H9 (cell line): ENCODE measurements around the gene LMBR1. TPM values are rescaled to one million over a fixed set of nuclear protein-coding genes. Genes with fewer than 3 reads are reported as not detected.

Experiments
- DNase-seq: peaks from one replicate; pipeline ENCODE4 v3.0.0-alpha.2; 2017
- H2AFZ ChIP-seq: one replicate; pipeline ENCODE4 v1.6.1; 2013; ENCODE audit warnings: mild to moderate bottlenecking, low read length, control low read depth, moderate library complexity
- H2AK5ac ChIP-seq: 2 replicates; pipeline ENCODE4 v1.6.1; 2013; ENCODE audit warnings: low read length, control low read depth, mixed read lengths; ENCODE audit not compliant: insufficient read length
- H2BK120ac ChIP-seq: one replicate; pipeline ENCODE4 v1.6.1; 2013; ENCODE audit warnings: low read depth, mild to moderate bottlenecking, low read length, control low read depth, inconsistent platforms; ENCODE audit not compliant: poor library complexity, severe bottlenecking
- H2BK12ac ChIP-seq: 2 replicates; pipeline ENCODE4 v1.6.1; 2013; ENCODE audit warnings: low read length, control low read depth, mixed read lengths, low read depth; ENCODE audit not compliant: insufficient read length
- H2BK15ac ChIP-seq: 2 replicates; pipeline ENCODE4 v1.6.1; 2013; ENCODE audit warnings: low read depth, low read length, control low read depth
- H2BK20ac ChIP-seq: one replicate; pipeline ENCODE4 v1.6.1; 2013; ENCODE audit warnings: low read depth, mild to moderate bottlenecking, low read length, control low read depth, inconsistent platforms; ENCODE audit not compliant: poor library complexity, severe bottlenecking
- H2BK5ac ChIP-seq: 2 replicates; pipeline ENCODE4 v1.6.1; 2013; ENCODE audit warnings: low read length, control low read depth, mixed read lengths; ENCODE audit not compliant: insufficient read length
- H3K14ac ChIP-seq: 2 replicates; pipeline ENCODE4 v1.6.1; 2013; ENCODE audit warnings: low read length, control low read depth; ENCODE audit not compliant: insufficient read depth
- H3K18ac ChIP-seq: 2 replicates; pipeline ENCODE4 v1.6.1; 2013; ENCODE audit warnings: low read depth, mild to moderate bottlenecking, mixed read lengths, low read length, control low read depth; ENCODE audit not compliant: insufficient read length
- H3K23ac ChIP-seq: 2 replicates; pipeline ENCODE4 v1.6.1; 2013; ENCODE audit warnings: low read length, control low read depth, mixed read lengths, low read depth; ENCODE audit not compliant: insufficient read length
- H3K23me2 ChIP-seq: 2 replicates; pipeline ENCODE4 v1.6.1; 2013; ENCODE audit warnings: low read depth, mild to moderate bottlenecking, mixed read lengths, low read length, control low read depth; ENCODE audit not compliant: insufficient read length, poor library complexity, severe bottlenecking
- H3K27ac ChIP-seq: 2 replicates; pipeline ENCODE4 v1.5.1; 2013; ENCODE audit warnings: low read length, control low read depth, mixed read lengths, low read depth; ENCODE audit not compliant: insufficient read length
- H3K27me3 ChIP-seq: 2 replicates; pipeline ENCODE4 v1.6.1; 2013; ENCODE audit warnings: low read length, control low read depth, inconsistent platforms; ENCODE audit not compliant: insufficient read depth
- H3K4ac ChIP-seq: 2 replicates; pipeline ENCODE4 v1.6.1; 2013; ENCODE audit warnings: low read depth, mild to moderate bottlenecking, control low read depth, inconsistent platforms, low read length, moderate library complexity
- H3K4me1 ChIP-seq: 2 replicates; pipeline ENCODE4 v1.6.1; 2013; ENCODE audit warnings: low read length, control low read depth, inconsistent platforms; ENCODE audit not compliant: insufficient read depth
- H3K4me2 ChIP-seq: 2 replicates; pipeline ENCODE4 v1.6.1; 2013; ENCODE audit warnings: low read length, control low read depth, mixed read lengths; ENCODE audit not compliant: insufficient read length, insufficient read depth
- H3K56ac ChIP-seq: 2 replicates; pipeline ENCODE4 v1.6.1; 2013; ENCODE audit warnings: low read depth, mild to moderate bottlenecking, mixed read lengths, low read length, control low read depth; ENCODE audit not compliant: insufficient read length
- H3K79me1 ChIP-seq: 2 replicates; pipeline ENCODE4 v1.6.1; 2013; ENCODE audit warnings: low read depth, mild to moderate bottlenecking, moderate library complexity, low read length, control low read depth, inconsistent platforms; ENCODE audit not compliant: insufficient read depth, poor library complexity, severe bottlenecking
- H3K79me2 ChIP-seq: 2 replicates; pipeline ENCODE4 v1.6.1; 2013; ENCODE audit warnings: low read length, control low read depth, inconsistent platforms; ENCODE audit not compliant: insufficient read depth
- H3K9ac ChIP-seq: 2 replicates; pipeline ENCODE4 v1.6.1; 2013; ENCODE audit warnings: low read length, control low read depth, mixed read lengths; ENCODE audit not compliant: insufficient read length; ENCODE audit errors: extremely low read depth
- H3K9me3 ChIP-seq: one replicate; pipeline ENCODE4 v1.6.1; 2013; ENCODE audit warnings: low read depth, low read length, inconsistent platforms; ENCODE audit not compliant: control insufficient read depth
- H3T11ph ChIP-seq: one replicate; pipeline ENCODE4 v1.6.1; 2013; ENCODE audit warnings: mild to moderate bottlenecking, low read length, control low read depth, inconsistent platforms
- H4K20me1 ChIP-seq: one replicate; pipeline ENCODE4 v1.6.1; 2013; ENCODE audit not compliant: control insufficient read depth, insufficient read length, insufficient read depth
- H4K5ac ChIP-seq: 2 replicates; pipeline ENCODE4 v1.6.1; 2013; ENCODE audit warnings: low read depth, mild to moderate bottlenecking, mixed read lengths, low read length, control low read depth; ENCODE audit not compliant: insufficient read length
- H4K8ac ChIP-seq: replicated peaks from 2 replicates; pipeline ENCODE4 v1.6.1; 2013; ENCODE audit warnings: low read length, control low read depth, mixed read lengths, low read depth; ENCODE audit not compliant: insufficient read length
- H4K91ac ChIP-seq: 2 replicates; pipeline ENCODE4 v1.6.1; 2013; ENCODE audit warnings: low read depth, mild to moderate bottlenecking, moderate library complexity, mixed read lengths, low read length, control low read depth; ENCODE audit not compliant: insufficient read length
- H3K27ac Mint-ChIP-seq, 3 experiments: 2 replicates in 2 of 3; 3 replicates in 1 of 3; pipeline ENCODE4 v1.8.0; 2020 to 2021; ENCODE audit warnings: mixed read lengths in 3 of 3, mild to moderate bottlenecking in 1 of 3, moderate library complexity in 1 of 3
- H3K27me3 Mint-ChIP-seq: 2 replicates; pipeline ENCODE4 v1.8.0; 2021; ENCODE audit warnings: low read depth, mild to moderate bottlenecking, moderate library complexity, mixed read lengths
- H3K36me3 Mint-ChIP-seq, 3 experiments: 2 replicates in 2 of 3; 3 replicates in 1 of 3; pipeline ENCODE4 v1.8.0; 2020 to 2021; ENCODE audit warnings: low read depth in 3 of 3, mixed read lengths in 3 of 3; ENCODE audit not compliant: insufficient read depth in 1 of 3
- H3K4me1 Mint-ChIP-seq, 2 experiments: 2 replicates each; pipeline ENCODE4 v1.8.0; 2020; ENCODE audit warnings: mixed read lengths in 2 of 2
- H3K4me3 Mint-ChIP-seq, 2 experiments: 2 replicates in 1 of 2; 3 replicates in 1 of 2; pipeline ENCODE4 v1.8.0; 2020 to 2021; ENCODE audit warnings: mild to moderate bottlenecking in 2 of 2, mixed read lengths in 2 of 2, moderate library complexity in 1 of 2
- H3K9me3 Mint-ChIP-seq, 2 experiments: 2 replicates in 1 of 2; 3 replicates in 1 of 2; pipeline ENCODE4 v1.8.0; 2020; ENCODE audit warnings: mild to moderate bottlenecking in 2 of 2, mixed read lengths in 2 of 2, moderate library complexity in 1 of 2
- CTCF ChIP-seq: fragments of 200-600 bp; sonication (generic); conservative IDR thresholded peaks from 3 replicates; pipeline ENCODE4 v1.8.0; 2021; ENCODE audit warnings: antibody characterized with exemption, mild to moderate bottlenecking
- WGBS: extraction: QIAGEN DNeasy Blood & Tissue Kit; methylation state at CpG from one replicate; pipeline ENCODE4 v1.1.7; 2013; ENCODE audit warnings: missing lambda C conversion rate, low lambda C conversion rate, mixed read lengths; ENCODE audit not compliant: insufficient read length; ENCODE audit errors: extremely low coverage; 5-methylcytosine and 5-hydroxymethylcytosine counted together
- total RNA-seq: library from RNA; stranded (reverse); gene quantifications from 2 replicates; pipeline ENCODE4 v1.2.1, GENCODE V29; 2021

LMBR1 gene
- total RNA-seq, 1 experiment from 2014 or later = 62.3 TPM

GRCh38 chr7:156892081-156892800 is 742 bp downstream of the LMBR1 start:
- peak; percentile 80 for DNase-seq
- Histone ChIP-seq H2BK12ac (no peak overlapping the region), H3K79me2 (peaks cover 9% of the 10 kb centered on the region; the same call in 1 of the 2 replicates), H3K27me3 (no peaks in the 10 kb centered on the region), H4K91ac (no peak overlapping the region), H3K4me2 (peak overlapping the region; percentile 85), H3K9ac (peak overlapping the region; percentile 35), H3K56ac (no peak overlapping the region), H2BK15ac (no peak overlapping the region), H2BK5ac (no peak overlapping the region), H3K4ac (no peak overlapping the region), H4K20me1 (no peaks in the 10 kb centered on the region), H3K23me2 (no peaks in the 10 kb centered on the region), H3K23ac (no peak overlapping the region), H2BK120ac (no peak overlapping the region), H4K5ac (no peak overlapping the region), H2AFZ (no peak overlapping the region), H2AK5ac (no peak overlapping the region), H3K9me3 (no peaks in the 10 kb centered on the region), H3T11ph (no peak overlapping the region), H3K79me1 (peaks cover 2% of the 10 kb centered on the region), H2BK20ac (no peak overlapping the region), H3K27ac (no peak overlapping the region), H3K4me1 (no peaks in the 10 kb centered on the region), H3K18ac (no peak overlapping the region), H4K8ac (no peak overlapping the region), H3K14ac (no peak overlapping the region)
- H3K4me3 Mint-ChIP-seq = peak overlapping the region; percentile 91 to 96
- peak overlapping the region; percentile 70 to 94 (median 91); a peak in 4 of 7 replicates for H3K27ac Mint-ChIP-seq
- H3K9me3 Mint-ChIP-seq = peaks cover 0 to 1% of the 10 kb centered on the region in 2 experiments; a peak in 2 of 5 replicates
- H3K36me3 Mint-ChIP-seq = peaks cover 6 to 12% (median 7%) of the 10 kb centered on the region in 3 experiments; a peak in 6 of 7 replicates
- no CpG with 5 or more reads among the region's 57 CpGs for WGBS
- no peak for TF ChIP-seq CTCF
- peaks cover 8 to 15% of the 10 kb centered on the region in 2 experiments for H3K4me1 Mint-ChIP-seq
- H3K27me3 Mint-ChIP-seq = peaks cover 1% of the 10 kb centered on the region
